Measurements from ENCODE around the gene PSG5.
"Not testable (repeated sequence)": the region's sequence is repeated elsewhere in the genome, so short reads cannot be mapped to it uniquely, and the experiment has no call there.

Gene PSG5

GRCh38 chr19:43181869-43182771 is 4.2 kb downstream of the PSG5 start:
- intact Hi-C loops (cut with DNase I; ENCODE audit: low total_unique reads); H3K4me3 ChIP-seq; H3K9me3 ChIP-seq; DNase-seq; H3K27me3 ChIP-seq; H3K36me3 ChIP-seq; H3K27ac ChIP-seq; H3K4me1 ChIP-seq: not testable (repeated sequence)

DNA sequence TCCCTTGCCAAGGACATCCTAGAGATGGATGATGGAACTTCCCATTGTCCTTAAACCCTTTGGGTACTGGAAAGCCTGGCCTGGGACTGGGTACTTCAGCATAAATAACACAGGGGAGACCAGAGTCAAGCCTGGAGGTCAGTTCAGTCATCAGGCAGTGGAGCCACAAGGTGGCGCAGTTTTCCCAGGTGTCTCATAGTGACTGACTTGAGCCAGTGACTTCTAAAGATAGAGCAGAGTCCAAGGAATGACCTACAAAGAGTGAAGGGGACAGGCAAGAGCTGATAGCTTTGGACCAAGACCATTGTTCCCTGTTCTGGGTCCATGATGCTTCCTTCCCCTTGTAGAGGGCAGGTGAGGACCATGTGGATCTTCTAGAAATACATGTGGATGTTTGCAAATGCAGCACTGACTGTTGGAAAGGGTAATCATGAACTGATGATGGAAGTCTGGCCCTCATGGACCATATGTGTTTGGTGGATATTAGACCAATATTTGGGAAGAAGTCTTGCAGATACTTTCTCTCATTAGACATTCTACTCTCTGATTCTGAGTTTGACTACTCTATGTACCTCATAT is 6.7 kb downstream of the PSG5 start:
- H3K9me3 ChIP-seq; H3K36me3 ChIP-seq; H3K27ac ChIP-seq; DNase-seq; intact Hi-C loops (cut with DNase I; ENCODE audit: low total_unique reads); H3K4me3 ChIP-seq; H3K4me1 ChIP-seq; H3K27me3 ChIP-seq: not testable (repeated sequence)

DNA sequence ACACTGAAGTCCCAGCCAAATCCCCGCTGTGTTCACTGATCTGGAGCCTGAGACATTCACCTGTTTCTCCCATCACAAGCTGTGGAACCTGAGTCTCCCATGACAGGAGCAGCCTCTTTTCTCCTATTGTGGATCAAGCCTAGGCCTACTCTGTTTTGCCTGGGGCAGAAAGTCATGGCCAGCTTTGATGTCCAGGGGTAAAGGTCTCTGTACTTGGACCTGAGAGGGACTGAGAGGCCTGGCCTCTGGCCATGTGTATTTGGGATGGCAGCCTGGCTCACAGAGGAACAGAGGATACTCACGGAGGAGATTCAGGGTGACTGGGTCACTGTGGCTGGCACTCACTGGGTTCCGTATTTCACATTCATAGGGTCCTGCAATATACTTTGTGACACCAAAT is 7.8 kb downstream of the PSG5 start:
- not testable (repeated sequence) for H3K27ac ChIP-seq, DNase-seq

DNA sequence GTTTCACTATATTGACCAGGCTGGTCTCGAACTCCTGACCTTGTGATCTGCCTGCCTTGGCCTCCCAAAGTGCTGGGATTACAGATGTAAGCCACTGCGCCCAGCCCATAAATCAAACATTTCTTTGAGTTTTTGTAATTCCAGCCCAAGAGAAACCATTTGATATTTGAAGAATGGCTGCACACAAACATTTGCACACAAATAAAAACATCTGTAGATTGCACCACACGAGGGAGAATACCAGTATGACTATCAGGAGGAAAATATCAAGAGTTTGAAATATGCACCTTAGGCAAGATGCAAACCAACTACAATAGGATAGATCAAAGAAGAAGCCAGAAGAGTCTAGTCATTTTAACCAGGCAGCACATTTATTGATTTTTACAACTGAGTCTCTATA is 20.4 kb downstream of the PSG5 start:
- H3K36me3 ChIP-seq; DNase-seq; H3K4me3 ChIP-seq; intact Hi-C loops (cut with DNase I; ENCODE audit: low total_unique reads); H3K4me1 ChIP-seq; H3K27me3 ChIP-seq; H3K9me3 ChIP-seq; H3K27ac ChIP-seq: not testable (repeated sequence)

More for the DNA sequence above, 7.8 kb downstream of the PSG5 start:
- H3K4me3 ChIP-seq; H3K36me3 ChIP-seq; H3K4me1 ChIP-seq; H3K9me3 ChIP-seq; intact Hi-C loops (cut with DNase I; ENCODE audit: low total_unique reads); H3K27me3 ChIP-seq: not testable (repeated sequence)

GRCh38 chr19:43163135-43163534 is 23.2 kb downstream of the PSG5 start:
- H3K27ac ChIP-seq; DNase-seq; H3K36me3 ChIP-seq; intact Hi-C loops (cut with DNase I; ENCODE audit: low total_unique reads); H3K27me3 ChIP-seq; H3K4me1 ChIP-seq; H3K4me3 ChIP-seq; H3K9me3 ChIP-seq: not testable (repeated sequence)

GRCh38 chr19:43162261-43162660 is 24.1 kb downstream of the PSG5 start:
- H3K36me3 ChIP-seq; H3K4me3 ChIP-seq; H3K4me1 ChIP-seq; intact Hi-C loops (cut with DNase I; ENCODE audit: low total_unique reads); H3K9me3 ChIP-seq; DNase-seq; H3K27ac ChIP-seq; H3K27me3 ChIP-seq: not testable (repeated sequence)

GRCh38 chr19:43152214-43152613 is 34.1 kb downstream of the PSG5 start:
- TF ChIP-seq, protein P1, sequence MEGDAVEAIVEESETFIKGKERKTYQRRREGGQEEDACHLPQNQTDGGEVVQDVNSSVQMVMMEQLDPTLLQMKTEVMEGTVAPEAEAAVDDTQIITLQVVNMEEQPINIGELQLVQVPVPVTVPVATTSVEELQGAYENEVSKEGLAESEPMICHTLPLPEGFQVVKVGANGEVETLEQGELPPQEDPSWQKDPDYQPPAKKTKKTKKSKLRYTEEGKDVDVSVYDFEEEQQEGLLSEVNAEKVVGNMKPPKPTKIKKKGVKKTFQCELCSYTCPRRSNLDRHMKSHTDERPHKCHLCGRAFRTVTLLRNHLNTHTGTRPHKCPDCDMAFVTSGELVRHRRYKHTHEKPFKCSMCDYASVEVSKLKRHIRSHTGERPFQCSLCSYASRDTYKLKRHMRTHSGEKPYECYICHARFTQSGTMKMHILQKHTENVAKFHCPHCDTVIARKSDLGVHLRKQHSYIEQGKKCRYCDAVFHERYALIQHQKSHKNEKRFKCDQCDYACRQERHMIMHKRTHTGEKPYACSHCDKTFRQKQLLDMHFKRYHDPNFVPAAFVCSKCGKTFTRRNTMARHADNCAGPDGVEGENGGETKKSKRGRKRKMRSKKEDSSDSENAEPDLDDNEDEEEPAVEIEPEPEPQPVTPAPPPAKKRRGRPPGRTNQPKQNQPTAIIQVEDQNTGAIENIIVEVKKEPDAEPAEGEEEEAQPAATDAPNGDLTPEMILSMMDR (IDR thresholded peaks at IDR 0.05) = no peak
- no peak for DNase-seq
- H3K36me3 ChIP-seq = no peaks in the 10 kb centered on the region
- H3K27ac ChIP-seq = no peak overlapping the region
- no peaks in the 10 kb centered on the region for H3K27me3 ChIP-seq
- H3K9me3 ChIP-seq = no peaks in the 10 kb centered on the region
- intact Hi-C loops (cut with DNase I; ENCODE audit: low total_unique reads) = no loop called here
- H3K4me3 ChIP-seq = no peak overlapping the region
- no peaks in the 10 kb centered on the region for H3K4me1 ChIP-seq

DNA sequence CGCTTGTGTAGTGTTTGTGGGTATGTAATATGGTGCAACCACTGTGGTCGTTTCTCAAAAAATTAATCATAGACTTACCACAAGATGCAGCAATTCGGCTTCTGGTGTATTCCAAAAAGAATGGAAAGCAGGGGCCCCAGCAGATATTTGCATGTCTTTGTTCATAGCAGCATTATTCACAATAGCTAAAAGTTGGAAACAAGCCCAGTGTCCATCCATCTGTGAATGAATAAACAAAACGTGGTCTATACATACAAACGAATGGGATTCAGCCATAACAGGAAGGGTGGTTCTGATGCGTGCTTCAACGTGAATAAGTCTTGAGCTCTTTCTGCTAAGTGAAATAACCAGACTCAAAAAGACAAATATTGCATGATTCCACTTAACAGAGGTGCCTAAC is 36.5 kb downstream of the PSG5 start:
- H3K27ac ChIP-seq; H3K27me3 ChIP-seq; intact Hi-C loops (cut with DNase I; ENCODE audit: low total_unique reads); H3K9me3 ChIP-seq; H3K36me3 ChIP-seq; H3K4me1 ChIP-seq; H3K4me3 ChIP-seq; DNase-seq: not testable (repeated sequence)

DNA sequence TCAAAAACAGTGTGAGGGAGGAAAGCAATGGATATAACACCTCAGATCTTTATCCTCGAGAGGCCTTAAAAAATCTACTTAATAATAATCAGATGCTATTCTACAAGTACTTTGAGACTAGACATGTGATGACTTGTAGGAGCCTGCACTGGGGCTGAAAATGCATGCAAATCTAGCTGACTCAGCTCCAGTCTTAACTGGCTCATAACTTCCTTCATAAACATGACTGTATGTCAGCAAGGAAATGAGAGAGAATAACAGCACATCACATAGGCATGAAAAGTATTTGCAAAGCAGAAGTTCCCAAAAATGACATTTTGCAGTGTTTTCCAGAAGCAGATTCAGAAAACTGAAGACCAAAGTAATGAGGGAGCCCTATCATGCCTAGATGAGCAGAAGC is 38.1 kb downstream of the PSG5 start:
- H3K4me1 ChIP-seq = no peaks in the 10 kb centered on the region
- DNase-seq = no peak
- H3K27me3 ChIP-seq = no peaks in the 10 kb centered on the region
- no peak overlapping the region for H3K4me3 ChIP-seq
- intact Hi-C loops (cut with DNase I; ENCODE audit: low total_unique reads) = no loop called here
- no peak overlapping the region for H3K27ac ChIP-seq
- TF ChIP-seq, protein P1 (IDR thresholded peaks at IDR 0.05) = no peak
- no peaks in the 10 kb centered on the region for H3K9me3 ChIP-seq
- H3K36me3 ChIP-seq = no peaks in the 10 kb centered on the region

GRCh38 chr19:43141763-43142162 is 44.6 kb downstream of the PSG5 start:
- not testable (repeated sequence) for H3K4me3 ChIP-seq

More at GRCh38 chr19:43141763-43142162, 44.6 kb downstream of the PSG5 start:
- H3K27ac ChIP-seq; H3K9me3 ChIP-seq; H3K36me3 ChIP-seq; DNase-seq; H3K27me3 ChIP-seq; intact Hi-C loops (cut with DNase I; ENCODE audit: low total_unique reads); H3K4me1 ChIP-seq: not testable (repeated sequence)

Data from tibial artery (tissue), 4 donors.